Measurements from ENCODE around the gene LSP1. TPM values are rescaled to one million over a fixed set of nuclear protein-coding genes. Genes with fewer than 3 reads are reported as not detected.

Gene LSP1
- total and polyA plus RNA-seq, 2 of the 13 experiments (the other 11 are each of a cell fraction or from before 2014, with no cell fraction given) = 0.59 to 1.00 TPM

DNA sequence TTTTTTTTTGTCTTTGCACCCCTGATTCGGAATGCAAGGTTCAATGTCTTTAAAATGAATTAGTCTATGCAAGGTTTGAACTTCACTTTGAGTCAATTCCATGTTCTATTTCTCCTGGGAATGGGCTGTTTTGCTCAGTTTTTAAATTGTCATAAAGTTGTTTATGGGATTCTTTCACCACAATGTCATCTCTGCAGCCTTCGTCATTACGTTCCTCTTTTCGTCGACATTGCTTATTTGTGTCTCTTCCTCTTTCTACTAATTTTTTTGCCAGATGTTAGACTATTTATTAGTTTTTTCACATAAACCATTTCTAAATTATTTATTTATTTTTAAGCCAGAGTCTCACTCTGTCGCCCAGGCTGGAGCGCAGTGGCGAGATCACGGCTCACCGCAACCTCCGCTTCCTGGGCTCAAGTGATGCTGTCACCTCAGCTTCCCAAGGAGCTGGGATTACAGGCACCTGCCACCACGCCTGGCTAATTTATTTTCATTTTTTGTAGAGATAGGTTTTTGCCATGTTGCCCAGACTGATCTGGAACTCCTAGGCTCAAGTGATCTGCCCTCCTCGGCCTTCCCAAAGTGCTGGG is 59.5 kb downstream of the LSP1 start:
- no peaks in the 10 kb centered on the region for H3K4me1 ChIP-seq (ENCODE audit: insufficient read depth, low read length)
- H3K79me2 ChIP-seq (ENCODE audit: insufficient read depth, low read length) = no peaks in the 10 kb centered on the region
- WGBS (ENCODE audit: low lambda C conversion rate) = 68% methylated on average over 13 of the region's 13 CpGs
- ChIA-PET CTCF (ENCODE audit: low intra/inter-chr PET ratio, low total read pairs) (no interaction called here), POLR2A (no interaction called here)
- H3K27ac ChIP-seq (ENCODE audit: extremely low read length, insufficient read depth, low read length) = no peak overlapping the region
- TF ChIP-seq SP2 (CRISPR knock-in tag; IDR thresholded peaks at IDR 0.05) (no peak), MAFK (conservative IDR thresholded peaks at IDR 0.05 in 1 of 2, IDR thresholded peaks at IDR 0.05 in 1 of 2; ENCODE audit: low read length in 2 of 2) (peak in 1 of 2 experiments; percentile 44; a peak in 2 of 4 replicates), KAT8 (CRISPR knock-in tag; IDR thresholded peaks at IDR 0.05) (no peak), NR3C1 (CRISPR knock-in tag; IDR thresholded peaks at IDR 0.05) (no peak), ZFAT (CRISPR knock-in tag; conservative IDR thresholded peaks at IDR 0.05) (no peak)
- no peak overlapping the region for H2AFZ ChIP-seq (ENCODE audit: low read length)
- no peak for FAIRE-seq
- H3K9ac ChIP-seq (ENCODE audit: insufficient read depth, low read depth, low read length) = no peak overlapping the region
- no TSS peak for BruUV-seq (replicated peaks)
- DNase-seq (ENCODE audit: low spot score) = no peak
- H3K36me3 ChIP-seq (replicated peaks in 1 of 2; ENCODE audit: control insufficient read depth in 1 of 2, insufficient read depth in 2 of 2, low read length in 2 of 2) = no peaks in the 10 kb centered on the region
- H3K4me2 ChIP-seq (ENCODE audit: low read depth, low read length) = no peak overlapping the region
- in situ Hi-C loops (cut with HindIII; ENCODE audit: extremely low pct_ligation_motif_present, low pct_unique_long_range_greater_than_20kb) (no loop called here), intact Hi-C loops (cut with micrococcal nuclease; ENCODE audit: unreplicated experiment) (no loop called here)
- peaks cover 5 to 26% of the 10 kb centered on the region in 2 experiments; a peak in 4 of 5 replicates for H3K27me3 ChIP-seq (ENCODE audit: control insufficient read depth in 1 of 2, insufficient read depth in 2 of 2, low read length in 2 of 2)
- no peak for ATAC-seq
- no peaks in the 10 kb centered on the region for H4K20me1 ChIP-seq (ENCODE audit: insufficient read depth, low read length)
- no peaks in the 10 kb centered on the region for H3K9me3 ChIP-seq (ENCODE audit: low read length)
- no peak overlapping the region for H3K4me3 ChIP-seq (replicated peaks in 1 of 3; ENCODE audit: insufficient read depth in 1 of 3, low read depth in 2 of 3, low read length in 3 of 3)

DNA sequence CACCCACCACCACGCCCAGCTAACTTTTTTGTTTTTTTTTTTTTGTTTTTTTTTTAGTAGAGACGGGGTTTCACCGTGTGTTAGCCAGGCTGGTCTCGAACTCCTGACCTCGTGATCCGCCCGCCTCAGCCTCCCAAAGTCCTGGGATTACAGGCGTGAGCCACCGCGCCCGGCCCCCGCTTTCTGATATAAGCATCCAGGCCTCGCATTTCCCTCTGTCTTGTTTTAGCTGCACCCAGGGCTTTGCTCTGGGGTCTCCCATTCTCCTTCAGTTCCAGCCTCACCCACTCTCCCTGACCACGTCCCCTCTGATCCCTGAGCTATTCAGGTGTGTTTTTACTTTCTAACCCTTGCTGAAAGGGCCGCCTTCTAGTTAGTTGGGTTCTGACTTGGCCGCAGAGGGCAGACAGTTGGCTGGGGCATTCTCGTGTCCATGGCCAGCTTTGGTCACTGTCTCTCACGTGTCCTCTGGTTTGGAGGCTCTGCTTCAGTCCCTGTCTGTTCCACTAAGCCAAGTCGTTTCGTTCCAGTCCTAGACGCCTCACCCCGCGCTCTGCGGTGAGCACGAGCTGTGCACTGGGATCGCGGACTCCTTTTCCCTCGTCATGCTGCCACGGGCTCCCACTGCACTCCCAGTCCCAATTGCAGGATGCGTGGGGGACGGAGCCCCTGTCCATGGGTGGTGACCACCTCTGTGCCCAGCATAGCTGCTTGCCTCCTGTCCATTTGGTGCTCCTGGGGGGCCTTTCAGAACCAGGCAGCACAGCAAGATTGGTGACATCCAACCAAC is 60.6 kb downstream of the LSP1 start:
- 34% methylated on average over 26 of the region's 31 CpGs for WGBS (ENCODE audit: low lambda C conversion rate)
- Histone ChIP-seq H3K27ac (ENCODE audit: extremely low read length, insufficient read depth, low read length) (no peak overlapping the region), H4K20me1 (ENCODE audit: insufficient read depth, low read length) (no peaks in the 10 kb centered on the region), H3K36me3 (replicated peaks in 1 of 2; ENCODE audit: control insufficient read depth in 1 of 2, insufficient read depth in 2 of 2, low read length in 2 of 2) (no peaks in the 10 kb centered on the region), H3K4me1 (ENCODE audit: insufficient read depth, low read length) (no peaks in the 10 kb centered on the region), H3K79me2 (ENCODE audit: insufficient read depth, low read length) (no peaks in the 10 kb centered on the region), H3K27me3 (ENCODE audit: control insufficient read depth in 1 of 2, insufficient read depth in 2 of 2, low read length in 2 of 2) (peaks cover 6 to 25% of the 10 kb centered on the region in 2 experiments; a peak in 4 of 5 replicates), H2AFZ (ENCODE audit: low read length) (no peak overlapping the region), H3K9me3 (ENCODE audit: low read length) (no peaks in the 10 kb centered on the region), H3K4me3 (replicated peaks in 1 of 3; ENCODE audit: insufficient read depth in 1 of 3, low read depth in 2 of 3, low read length in 3 of 3) (no peak overlapping the region), H3K4me2 (ENCODE audit: low read depth, low read length) (no peak overlapping the region), H3K9ac (ENCODE audit: insufficient read depth, low read depth, low read length) (no peak overlapping the region)
- ChIA-PET CTCF (ENCODE audit: low intra/inter-chr PET ratio, low total read pairs) (no interaction called here), POLR2A (no interaction called here)
- BruUV-seq (replicated peaks) = no TSS peak
- DNase-seq (ENCODE audit: low spot score) (no peak), FAIRE-seq (no peak), ATAC-seq (no peak)
- in situ Hi-C loops (cut with HindIII; ENCODE audit: extremely low pct_ligation_motif_present, low pct_unique_long_range_greater_than_20kb) (no loop called here), intact Hi-C loops (cut with micrococcal nuclease; ENCODE audit: unreplicated experiment) (no loop called here)
- TF ChIP-seq HNF4A (CRISPR knock-in tag; IDR thresholded peaks at IDR 0.05) = no peak
- TF ChIP-seq ZBTB20 (CRISPR knock-in tag; IDR thresholded peaks at IDR 0.05; ENCODE audit: borderline replicate concordance, low read depth) = no peak
- no peak for TF ChIP-seq MXD4 (CRISPR knock-in tag; IDR thresholded peaks at IDR 0.05)
- TF ChIP-seq AGO1 (IDR thresholded peaks at IDR 0.05; ENCODE audit: low read depth, low read length, poor library complexity, severe bottlenecking) = no peak
- no peak for TF ChIP-seq SSRP1 (CRISPR knock-in tag; IDR thresholded peaks at IDR 0.05)
- no peak for TF ChIP-seq RFX3 (CRISPR knock-in tag; IDR thresholded peaks at IDR 0.05)
- no peak for TF ChIP-seq THYN1 (CRISPR knock-in tag; IDR thresholded peaks at IDR 0.05; ENCODE audit: borderline replicate concordance, low read depth)
- TF ChIP-seq MTA3 (CRISPR knock-in tag; IDR thresholded peaks at IDR 0.05) = no peak
- no peak for TF ChIP-seq ZSCAN21 (CRISPR knock-in tag; IDR thresholded peaks at IDR 0.05; ENCODE audit: borderline replicate concordance)
- no peak for TF ChIP-seq ZNF33B (CRISPR knock-in tag; IDR thresholded peaks at IDR 0.05)
- TF ChIP-seq HMG20A (CRISPR knock-in tag; IDR thresholded peaks at IDR 0.05; ENCODE audit: borderline replicate concordance) = no peak
- no peak for TF ChIP-seq SIN3B (IDR thresholded peaks at IDR 0.05; ENCODE audit: low read length)
- TF ChIP-seq ZNF354B (CRISPR knock-in tag; IDR thresholded peaks at IDR 0.05) = no peak
- no peak for TF ChIP-seq ZNF775 (CRISPR knock-in tag; IDR thresholded peaks at IDR 0.05; ENCODE audit: borderline replicate concordance)
- no peak for TF ChIP-seq ARHGAP35 (CRISPR knock-in tag; IDR thresholded peaks at IDR 0.05; ENCODE audit: borderline replicate concordance)
- TF ChIP-seq HOXA9 (CRISPR knock-in tag; IDR thresholded peaks at IDR 0.05; ENCODE audit: borderline replicate concordance) = no peak

All from HepG2 (cell line).